ENCODE measurements around the gene KIF12.

The KIF12 gene

GRCh38 chr9:114105236-114105635 lies 6.1 kb upstream of the KIF12 start:
- no peak for DNase-seq

GRCh38 chr9:114102484-114102883 lies 3.4 kb upstream of the KIF12 start:
- DNase-seq = no peak

GRCh38 chr9:114100536-114100935 lies 1.4 kb upstream of the KIF12 start:
- DNase-seq = no peak

DNA sequence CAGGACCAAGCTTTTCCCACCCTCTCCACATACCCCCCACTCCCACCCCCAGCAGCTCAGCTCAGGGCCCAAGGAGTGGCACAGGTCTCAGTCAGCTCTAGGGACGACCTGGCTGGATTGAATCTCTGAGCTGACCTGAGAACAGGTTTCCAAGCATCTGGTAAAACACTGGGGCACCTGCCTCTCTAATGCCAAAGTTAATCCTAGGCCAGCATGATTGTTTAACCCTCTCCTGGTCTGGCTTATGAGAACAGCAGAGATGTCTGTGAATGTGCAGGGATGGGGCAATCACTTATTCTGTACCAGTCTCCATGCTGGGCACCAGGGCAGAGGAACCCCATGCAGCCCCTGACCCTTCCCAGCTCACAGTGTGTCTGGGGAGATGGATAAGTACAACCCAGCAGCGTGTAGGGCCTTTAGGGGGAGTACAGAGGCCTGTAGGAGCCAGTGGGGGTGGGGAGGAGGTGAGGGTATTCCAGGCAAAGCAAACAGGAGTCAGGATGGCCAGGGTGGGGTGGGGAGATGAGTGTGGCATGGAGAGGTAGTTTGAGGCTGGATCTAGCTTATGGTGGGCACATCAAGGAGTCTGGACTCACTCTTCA lies 678 bp upstream of the KIF12 start:
- DNase-seq = no peak

DNA sequence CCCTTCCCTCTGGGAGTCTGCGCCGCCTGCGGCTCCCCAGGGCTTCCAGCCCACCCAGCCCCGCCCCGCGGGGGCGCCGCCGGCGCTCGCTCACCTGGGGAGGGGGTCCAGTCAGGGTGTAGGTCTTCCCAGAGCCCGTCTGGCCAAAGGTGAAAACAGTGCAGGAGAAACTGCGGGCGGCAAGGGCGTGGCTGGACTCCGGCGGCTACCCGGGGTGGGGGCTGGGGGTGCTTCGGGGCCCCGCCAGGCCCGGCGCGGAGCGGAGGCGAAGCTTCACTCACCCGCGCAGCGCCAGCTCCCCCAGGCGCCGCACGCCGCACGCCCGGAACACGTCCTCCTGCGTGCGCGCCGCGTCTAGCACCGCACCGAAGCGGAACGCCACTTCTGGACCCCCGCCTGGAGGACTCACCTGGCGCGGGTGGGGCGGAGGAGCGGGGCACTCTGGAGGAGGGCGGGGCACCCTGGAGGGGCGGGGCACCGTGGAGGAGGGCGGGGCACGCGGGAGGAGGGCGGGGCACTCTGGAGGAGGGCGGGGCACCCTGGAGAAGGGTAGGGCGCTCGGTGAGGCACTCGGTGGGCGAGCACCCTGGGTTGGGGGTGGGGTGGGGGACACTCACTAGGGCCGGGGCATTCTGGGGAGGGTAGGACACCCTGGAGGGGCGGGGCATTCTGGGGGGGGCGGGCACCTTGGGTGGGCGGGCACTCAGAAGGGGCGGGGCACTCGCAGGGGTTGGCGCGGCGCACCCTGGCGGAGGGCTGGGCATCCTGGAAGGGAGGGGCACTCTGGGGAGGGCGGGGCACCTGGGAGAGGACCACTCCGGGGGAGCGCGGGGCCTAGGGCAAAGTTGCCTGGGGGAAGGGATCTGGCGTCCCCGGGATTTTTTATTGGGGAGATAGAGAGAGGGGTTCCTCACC lies 814 bp downstream of the KIF12 start:
- peak; percentile 29 for DNase-seq

DNA sequence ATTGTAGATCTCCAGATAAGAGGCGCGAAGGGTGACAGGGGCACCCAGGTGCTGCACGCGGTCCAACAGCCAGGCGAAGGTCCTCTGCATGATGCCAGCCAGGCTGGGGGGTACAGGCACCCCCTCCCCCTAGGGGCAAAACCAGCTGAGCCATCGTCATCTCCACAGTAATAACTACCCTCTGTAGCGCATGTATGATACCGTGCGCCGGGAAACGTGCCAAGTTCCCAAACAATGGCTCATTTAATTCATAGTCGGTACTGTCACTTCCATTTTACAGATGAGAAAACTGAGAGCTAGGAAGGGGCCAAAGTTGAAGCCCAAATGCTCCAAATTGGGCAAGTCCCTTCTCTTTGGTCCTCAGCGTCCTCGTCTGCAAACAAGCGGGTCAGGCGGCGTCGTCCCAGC lies 1.5 kb downstream of the KIF12 start:
- peak; percentile 15 for DNase-seq

GRCh38 chr9:114096866-114097612 lies 2.1 kb downstream of the KIF12 start:
- DNase-seq = no peak

DNA sequence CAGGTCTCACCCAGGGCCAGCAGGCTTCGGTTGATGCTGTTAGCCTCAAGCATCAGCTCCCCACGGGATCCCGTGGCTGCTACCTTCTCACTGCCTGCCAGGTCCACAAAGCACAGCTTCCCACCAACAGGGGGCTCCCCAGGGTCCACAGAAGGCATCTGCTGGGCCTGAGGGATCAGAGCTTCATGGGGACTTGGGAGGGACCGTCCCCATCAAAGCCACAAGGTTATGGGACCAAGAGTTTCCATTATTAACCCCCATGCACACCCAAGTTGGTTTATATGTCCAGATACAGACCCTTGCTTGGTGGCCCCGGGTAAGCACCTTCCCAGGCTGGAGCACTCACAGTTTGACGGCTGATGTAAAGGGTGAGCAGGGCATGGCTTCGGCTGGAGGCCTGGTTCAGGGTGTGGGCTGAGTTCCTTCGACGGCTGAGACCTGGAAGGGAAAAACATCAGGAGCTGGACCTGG lies 3.0 kb downstream of the KIF12 start:
- no peak for DNase-seq

DNA sequence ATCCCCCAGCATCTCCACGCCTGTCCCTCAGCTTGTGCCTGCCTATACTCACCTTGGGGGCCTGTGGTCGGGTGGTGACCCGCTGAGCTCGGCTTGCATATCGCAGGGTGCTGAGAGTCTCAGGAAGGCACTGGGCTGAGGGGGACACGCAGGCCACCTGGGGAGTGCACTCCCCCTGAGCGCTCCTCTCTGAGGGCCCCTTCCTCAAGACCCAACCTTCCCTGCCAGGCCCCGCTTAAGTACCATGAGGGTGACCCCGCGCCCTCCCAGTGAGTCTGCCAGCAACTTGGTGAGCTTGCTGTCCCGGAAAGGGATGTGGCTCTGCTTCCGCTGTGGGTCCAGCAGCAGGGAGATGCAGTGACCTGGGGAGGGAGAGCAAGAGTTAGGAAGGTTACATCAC lies 4.1 kb downstream of the KIF12 start:
- DNase-seq = no peak

GRCh38 chr9:114093761-114094505 lies 5.2 kb downstream of the KIF12 start:
- DNase-seq = no peak

DNA sequence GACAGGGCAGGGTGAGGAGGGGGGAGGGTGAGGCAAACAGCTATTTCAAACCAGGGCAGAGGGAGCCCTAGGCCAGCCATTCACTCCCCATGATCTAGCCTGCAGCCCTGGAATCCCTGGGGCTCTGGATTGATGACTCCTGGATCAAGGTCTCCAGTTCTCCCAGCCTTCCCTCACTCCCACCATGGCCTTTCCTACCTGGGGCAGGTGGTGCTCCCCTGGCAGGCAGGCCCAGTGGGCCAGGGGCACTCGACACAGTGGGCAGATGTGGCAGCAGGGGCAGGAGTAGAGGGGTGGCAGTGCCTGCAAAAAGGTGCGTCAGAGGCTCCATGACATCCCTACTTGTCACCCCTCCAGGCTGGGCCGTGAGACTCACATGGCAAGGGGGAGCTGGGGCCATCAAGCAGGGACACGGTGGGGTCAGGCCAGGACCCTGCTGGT lies 6.0 kb downstream of the KIF12 start:
- DNase-seq = no peak

- no peak for DNase-seq
These were observed 6.8 kb downstream of the KIF12 start for GRCh38 chr9:114092336-114092735.

GRCh38 chr9:114091711-114092110 lies 7.4 kb downstream of the KIF12 start:
- no peak for DNase-seq

GRCh38 chr9:114090798-114091197 lies 8.3 kb downstream of the KIF12 start:
- DNase-seq = no peak

DNA sequence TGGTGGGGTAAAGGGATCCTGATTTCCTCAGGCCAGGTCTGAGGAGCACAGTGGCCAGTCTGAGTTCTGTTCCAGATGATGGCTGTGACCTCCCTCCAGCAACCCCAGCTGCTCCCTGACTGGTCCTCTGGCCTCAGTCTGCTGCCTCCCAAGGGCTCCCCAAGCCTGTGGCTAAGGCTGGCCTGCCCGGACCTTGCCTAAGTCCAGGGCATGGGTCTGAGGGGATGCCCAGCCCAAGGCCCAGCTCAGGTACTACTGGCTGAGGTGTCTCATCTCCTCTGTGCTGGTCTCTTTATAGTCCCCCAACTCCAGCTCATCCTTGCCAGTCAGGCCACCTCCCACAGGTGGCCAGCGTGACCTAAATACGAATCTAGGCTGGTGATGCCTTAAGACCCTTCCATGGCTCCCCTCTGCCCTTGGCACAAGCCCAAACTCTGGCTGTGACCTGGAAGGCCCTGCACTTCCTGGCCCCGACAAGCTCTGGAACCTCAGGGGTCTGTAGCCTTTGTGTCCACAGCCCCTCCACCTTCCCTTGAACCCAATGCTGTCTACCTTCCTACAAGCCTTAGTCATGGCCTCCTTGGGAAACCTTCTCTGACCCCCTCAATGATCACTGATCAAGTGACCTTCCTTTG lies 9.8 kb downstream of the KIF12 start:
- no peak for DNase-seq

DNA sequence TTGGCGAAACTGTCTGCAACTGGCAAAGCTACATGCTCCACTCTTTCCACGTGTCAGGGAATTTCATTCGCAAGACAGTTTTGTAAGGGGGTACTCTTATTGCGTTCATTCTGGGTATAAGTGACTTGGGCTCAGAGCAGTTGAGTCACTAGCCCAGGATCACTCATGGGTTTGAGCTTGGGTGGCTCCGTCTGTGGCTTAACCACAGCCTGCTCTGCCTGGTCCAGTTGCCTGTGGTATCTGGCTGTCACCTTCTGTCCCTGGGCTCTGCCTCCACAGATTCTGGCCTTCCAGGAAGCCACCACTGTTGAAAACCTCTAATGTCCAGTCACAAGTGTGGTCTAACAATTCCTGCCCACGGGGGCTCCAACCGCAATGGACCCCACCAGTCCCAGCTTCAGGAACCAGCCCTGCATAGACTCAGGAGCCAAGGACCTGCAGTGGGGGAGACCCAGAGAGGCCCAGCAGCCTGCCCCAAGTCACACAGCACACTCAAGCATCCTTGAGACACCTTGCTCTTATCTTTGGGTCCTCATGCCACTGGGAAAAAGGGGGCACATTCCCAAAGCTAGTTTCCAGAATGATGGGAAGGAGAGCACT lies 10.4 kb downstream of the KIF12 start:
- no peak for DNase-seq

DNA sequence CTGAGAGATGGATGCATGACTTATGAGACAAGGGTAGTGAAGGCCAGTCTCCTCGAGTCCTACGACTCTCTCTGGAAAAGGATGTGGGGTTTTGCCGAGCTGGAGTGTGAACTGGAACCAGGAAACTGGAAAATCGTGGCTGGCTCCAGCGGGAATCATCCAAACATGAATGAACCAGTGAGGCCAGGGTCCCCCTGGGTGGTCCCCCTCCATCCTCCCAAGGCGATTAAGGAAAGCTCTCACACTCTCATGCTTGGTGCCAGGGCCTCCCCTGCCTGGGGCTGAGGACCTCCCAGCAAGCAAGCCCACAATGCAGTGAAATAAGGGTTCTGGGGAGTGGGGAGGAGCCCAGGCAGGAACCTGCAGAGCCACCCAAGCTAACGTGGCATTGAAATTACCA lies 11.4 kb downstream of the KIF12 start:
- no peak for DNase-seq

GRCh38 chr9:114086607-114087006 lies 12.5 kb downstream of the KIF12 start:
- DNase-seq = no peak

DNA sequence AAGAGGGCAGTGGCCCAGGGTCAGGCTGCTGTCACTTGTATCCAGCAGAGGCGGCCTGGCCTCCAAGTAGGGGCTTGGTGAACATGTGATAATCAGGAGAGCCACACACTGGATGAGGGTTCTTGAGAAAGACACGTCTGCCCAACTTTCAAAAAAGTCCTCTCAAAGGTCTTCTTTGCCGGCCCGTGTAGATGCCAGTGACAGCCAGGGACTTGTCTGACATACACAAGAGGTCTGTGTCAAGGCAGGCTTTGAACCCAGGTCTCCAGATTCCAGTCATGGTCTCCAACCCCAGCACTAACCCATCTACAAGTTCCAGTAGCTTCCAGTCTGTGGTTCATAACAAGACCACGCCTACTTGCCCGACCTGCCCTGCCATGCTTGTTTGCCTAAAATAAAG lies 13.1 kb downstream of the KIF12 start:
- no peak for DNase-seq

DNA sequence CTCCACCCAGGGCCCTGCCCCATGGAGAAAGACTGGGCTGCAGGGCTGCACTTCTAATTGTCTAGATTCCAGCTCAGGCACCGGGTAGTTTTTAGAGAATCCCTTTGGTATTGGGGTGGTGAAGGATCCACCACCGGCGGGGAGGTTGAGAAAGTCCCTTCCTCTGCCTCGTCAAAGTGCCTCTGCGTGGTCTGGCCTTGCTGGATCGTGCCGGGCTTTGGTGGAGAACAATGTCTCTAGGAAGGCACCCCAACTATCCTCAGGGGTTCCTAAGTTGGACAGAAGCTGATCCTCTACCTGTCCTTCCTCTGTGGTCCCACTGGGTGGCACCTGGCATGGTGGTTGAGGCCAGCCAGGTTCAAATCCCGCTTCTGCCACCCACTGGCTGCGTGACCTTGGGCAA lies 13.7 kb downstream of the KIF12 start:
- DNase-seq = no peak

DNA sequence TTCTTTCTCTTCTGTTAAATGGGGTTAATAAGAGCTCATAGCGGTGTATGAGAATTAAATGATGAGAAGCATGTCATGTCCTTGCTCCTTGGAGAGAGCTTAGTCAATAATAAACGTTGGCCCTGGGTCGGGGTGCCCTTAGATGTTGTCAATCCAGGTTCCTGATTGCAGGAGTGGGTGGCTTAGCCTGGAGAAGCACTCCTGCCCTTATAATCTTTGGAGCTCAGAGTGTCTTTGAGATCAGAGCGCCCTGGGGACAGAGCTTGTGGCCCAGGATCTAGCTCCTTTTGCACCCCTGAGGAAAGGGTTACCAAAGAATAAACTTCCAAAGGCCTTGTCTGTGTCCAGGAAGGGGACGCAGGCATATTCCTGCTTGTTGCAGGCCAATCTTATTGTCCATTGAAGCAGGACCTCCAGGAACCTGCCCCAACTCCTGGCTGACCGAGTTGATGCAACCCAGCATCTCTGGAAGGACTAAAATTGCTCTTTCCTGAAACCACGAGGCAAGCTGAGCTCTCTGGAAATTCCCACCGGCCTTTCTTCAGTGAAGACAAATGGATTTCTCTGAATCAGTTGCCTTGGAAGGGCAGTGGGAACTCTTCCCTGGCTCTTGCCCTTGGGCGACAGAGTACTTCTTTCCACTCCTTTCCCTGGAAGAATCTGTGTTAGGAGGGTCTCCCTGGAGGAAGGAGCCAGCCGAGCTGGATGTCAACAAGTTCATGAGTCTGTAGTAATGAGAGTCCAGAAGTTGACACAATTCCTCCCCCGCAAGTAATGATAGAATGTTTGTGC lies 14.6 kb downstream of the KIF12 start:
- no peak for DNase-seq

Data from fibroblast of skin of scalp (primary cell).